OCI-LY7 (cell line): ENCODE measurements around the gene CDKN1C. TPM values are rescaled to one million over a fixed set of nuclear protein-coding genes. Genes with fewer than 3 reads are reported as not detected.

Source experiments
- BruUV-seq: library from RNA; stranded (reverse); fragments of 400-500 nt; replicated peaks from 2 replicates; lab custom pipeline; 2021; lab: Mats Ljungman, UMichigan
- CTCF ChIA-PET: fragments of 300-600 bp; sonication (Branson Sonifier 250); formaldehyde crosslinking; loops from one replicate; lab custom pipeline; 2022; ENCODE audit warnings: antibody characterized with exemption; ENCODE audit not compliant: unreplicated experiment; lab: Charles Lee
- POLR2A ChIA-PET: fragments of 300-600 bp; sonication (Branson Sonifier 250); formaldehyde crosslinking; loops from one replicate; lab custom pipeline; 2022; ENCODE audit warnings: antibody characterized with exemption; lab: Charles Lee
- DNase-seq: peaks from one replicate; pipeline ENCODE4 v3.0.0-alpha.2; 2015; ENCODE audit warnings: low spot score
- H2AFZ ChIP-seq: fragments of 200-600 bp; sonication (generic), shearing (Covaris generic); 2 replicates; pipeline ENCODE4 v1.6.1; 2014; ENCODE audit warnings: mild to moderate bottlenecking, antibody characterized with exemption, low read length, moderate library complexity
- H3K27ac ChIP-seq: fragments of 200-600 bp; sonication (generic); 2 replicates; pipeline ENCODE4 v1.5.1; 2014; ENCODE audit warnings: mixed run types, low read depth, mild to moderate bottlenecking, moderate library complexity, low read length, inconsistent platforms; ENCODE audit not compliant: poor library complexity, severe bottlenecking
- H3K36me3 ChIP-seq: fragments of 200-600 bp; sonication (generic); 2 replicates; pipeline ENCODE4 v1.6.1; 2014; ENCODE audit warnings: mild to moderate bottlenecking, antibody characterized with exemption, low read length, moderate library complexity, mixed read lengths; ENCODE audit not compliant: insufficient read depth
- H3K4me1 ChIP-seq: fragments of 200-600 bp; sonication (generic); 2 replicates; pipeline ENCODE4 v1.5.1; 2014; ENCODE audit warnings: mild to moderate bottlenecking, low read length; ENCODE audit not compliant: insufficient read depth, poor library complexity, severe bottlenecking
- H3K4me2 ChIP-seq: fragments of 200-600 bp; sonication (generic); 2 replicates; pipeline ENCODE4 v1.6.1; 2014; ENCODE audit warnings: mild to moderate bottlenecking, low read length
- H3K4me3 ChIP-seq: fragments of 200-600 bp; sonication (generic); 2 replicates; pipeline ENCODE4 v1.5.1; 2014; ENCODE audit warnings: mild to moderate bottlenecking, low read depth, low read length; ENCODE audit not compliant: poor library complexity, severe bottlenecking
- H3K79me2 ChIP-seq: fragments of 200-600 bp; sonication (generic); 2 replicates; pipeline ENCODE4 v1.6.1; 2016; ENCODE audit warnings: low read depth, mild to moderate bottlenecking, low read length, moderate library complexity, mixed read lengths; ENCODE audit not compliant: insufficient read depth
- H3K9me2 ChIP-seq: fragments of 200-600 bp; sonication (generic); 2 replicates; pipeline ENCODE4 v1.6.1; 2016; ENCODE audit warnings: mild to moderate bottlenecking, low read length, mixed read lengths; ENCODE audit not compliant: insufficient read depth
- H3K9me3 ChIP-seq: fragments of 200-600 bp; sonication (generic); 2 replicates; pipeline ENCODE4 v1.6.1; 2014; ENCODE audit warnings: mild to moderate bottlenecking, mixed run types, low read length, mixed read lengths
- H4K20me1 ChIP-seq: fragments of 200-600 bp; sonication (generic); 2 replicates; pipeline ENCODE4 v1.6.1; 2014; ENCODE audit warnings: mild to moderate bottlenecking, antibody characterized with exemption, low read length, moderate library complexity, mixed read lengths; ENCODE audit not compliant: insufficient read depth
- CTCF ChIP-seq: fragments of 200-600 bp; sonication (generic); conservative IDR thresholded peaks from 2 replicates; pipeline ENCODE4 v1.5.1; 2014; ENCODE audit warnings: mild to moderate bottlenecking, antibody characterized with exemption, low read length, moderate library complexity, mixed read lengths
- EZH2phosphoT487 ChIP-seq: fragments of 200-600 bp; sonication (generic); IDR thresholded peaks from 2 replicates; pipeline ENCODE4 v1.6.1; 2018; ENCODE audit warnings: low read depth, borderline replicate concordance, mild to moderate bottlenecking, mixed run types, antibody characterized with exemption, low read length, moderate library complexity, mixed read lengths
- intact Hi-C: fragments of 100-400 bp; cut with micrococcal nuclease; formaldehyde crosslinking; loops from one replicate; pipeline ENCODE4 v1.10.0; 2022; ENCODE audit not compliant: unreplicated experiment
- total RNA-seq, 2 experiments: library from RNA; depleted of rRNA in 1 of 2; stranded (reverse); fragments of >200 nt in 1 of 2; shearing (Covaris generic) in 1 of 2; gene quantifications; 2 replicates each; pipeline ENCODE4 v1.2.3, GENCODE V29; 2014 to 2022

CDKN1C gene
- total RNA-seq, 2 experiments from 2014 or later, result 0.13 to 0.55 TPM

- no peak overlapping the region for H3K4me2 ChIP-seq
- H3K27ac ChIP-seq, result no peak overlapping the region
- CTCF ChIA-PET, result no interaction called here
- DNase-seq, result no peak
- no peak for TF ChIP-seq CTCF
- TF ChIP-seq EZH2phosphoT487, result no peak
- intact Hi-C loops, result no loop called here
- H3K36me3 ChIP-seq, result no peaks in the 10 kb centered on the region
- no TSS peak for BruUV-seq
- H3K4me3 ChIP-seq, result no peak overlapping the region
- no peaks in the 10 kb centered on the region for H3K79me2 ChIP-seq
- H3K9me3 ChIP-seq, result no peaks in the 10 kb centered on the region
- no peaks in the 10 kb centered on the region for H3K4me1 ChIP-seq
- no peaks in the 10 kb centered on the region for H4K20me1 ChIP-seq
- H2AFZ ChIP-seq, result no peak overlapping the region
- no peaks in the 10 kb centered on the region for H3K9me2 ChIP-seq
- POLR2A ChIA-PET, result no interaction called here
Observed at GRCh38 chr11:2847561-2847960, 38.0 kb downstream of the CDKN1C start.

GRCh38 chr11:2846470-2846869 lies 39.1 kb downstream of the CDKN1C start:
- POLR2A ChIA-PET, result no interaction called here
- H3K9me2 ChIP-seq, result no peaks in the 10 kb centered on the region
- H3K4me2 ChIP-seq, result no peak overlapping the region
- H3K27ac ChIP-seq, result no peak overlapping the region
- H4K20me1 ChIP-seq, result no peaks in the 10 kb centered on the region
- H2AFZ ChIP-seq, result no peak overlapping the region
- H3K4me3 ChIP-seq, result no peak overlapping the region
- no peaks in the 10 kb centered on the region for H3K79me2 ChIP-seq
- no peaks in the 10 kb centered on the region for H3K4me1 ChIP-seq
- CTCF ChIA-PET, result no interaction called here
- no peak for DNase-seq
- TF ChIP-seq CTCF, result no peak
- TF ChIP-seq EZH2phosphoT487, result no peak
- H3K36me3 ChIP-seq, result no peaks in the 10 kb centered on the region
- H3K9me3 ChIP-seq, result no peaks in the 10 kb centered on the region
- BruUV-seq, result no TSS peak
- intact Hi-C loops, result no loop called here

GRCh38 chr11:2846056-2846455 lies 39.5 kb downstream of the CDKN1C start:
- POLR2A ChIA-PET, result no interaction called here
- BruUV-seq, result no TSS peak
- CTCF ChIA-PET, result no interaction called here
- Histone ChIP-seq H3K79me2 (no peaks in the 10 kb centered on the region), H3K9me3 (no peaks in the 10 kb centered on the region), H3K4me3 (no peak overlapping the region), H3K27ac (no peak overlapping the region), H3K4me1 (no peaks in the 10 kb centered on the region), H3K9me2 (no peaks in the 10 kb centered on the region), H4K20me1 (no peaks in the 10 kb centered on the region), H2AFZ (no peak overlapping the region), H3K4me2 (no peak overlapping the region), H3K36me3 (no peaks in the 10 kb centered on the region)
- intact Hi-C loops, result no loop called here
- TF ChIP-seq EZH2phosphoT487 (no peak), CTCF (no peak)
- no peak for DNase-seq
